Activated naive CD4-positive, alpha-beta T cell treated with anti-CD3 and anti-CD28 coated beads for 36 hours (primary cell): Measurements from ENCODE around the gene SERPING1. TPM values are rescaled to one million over a fixed set of nuclear protein-coding genes. Genes with fewer than 3 reads are reported as not detected.

Experiments used
- CTCF ChIA-PET: fragments of 350-600 bp; sonication (Branson Sonifier 250); formaldehyde crosslinking; loops from one replicate; lab custom pipeline; 2021; ENCODE audit warnings: antibody characterized with exemption; lab: Charles Lee
- DNase-seq: peaks from one replicate; pipeline ENCODE4 v3.0.0-alpha.2; 2020
- H3K27ac Mint-ChIP-seq: one replicate; pipeline ENCODE4 v1.8.0; 2021; ENCODE audit warnings: mild to moderate bottlenecking, mixed read lengths
- H3K27me3 Mint-ChIP-seq: one replicate; pipeline ENCODE4 v1.8.0; 2021; ENCODE audit warnings: low read depth, mixed read lengths
- H3K36me3 Mint-ChIP-seq: one replicate; pipeline ENCODE4 v1.8.0; 2021; ENCODE audit warnings: low read depth, mixed read lengths
- H3K4me1 Mint-ChIP-seq: one replicate; pipeline ENCODE4 v1.8.0; 2021; ENCODE audit warnings: low read depth, mixed read lengths
- H3K4me3 Mint-ChIP-seq: one replicate; pipeline ENCODE4 v1.8.0; 2021; ENCODE audit warnings: mild to moderate bottlenecking, moderate library complexity, mixed read lengths
- H3K9me3 Mint-ChIP-seq: one replicate; pipeline ENCODE4 v1.8.0; 2021; ENCODE audit warnings: mixed read lengths
- intact Hi-C: fragments of 100-400 bp; cut with micrococcal nuclease; formaldehyde crosslinking; loops from one replicate; pipeline ENCODE4 v1.15.1; 2023
- total RNA-seq, 2 experiments: library from RNA; stranded (reverse); gene quantifications; one replicate each; pipeline ENCODE4 v1.2.3, GENCODE V29; 2021

Gene SERPING1
- total RNA-seq: under 1 TPM; 0.17 to 0.43 TPM

DNA sequence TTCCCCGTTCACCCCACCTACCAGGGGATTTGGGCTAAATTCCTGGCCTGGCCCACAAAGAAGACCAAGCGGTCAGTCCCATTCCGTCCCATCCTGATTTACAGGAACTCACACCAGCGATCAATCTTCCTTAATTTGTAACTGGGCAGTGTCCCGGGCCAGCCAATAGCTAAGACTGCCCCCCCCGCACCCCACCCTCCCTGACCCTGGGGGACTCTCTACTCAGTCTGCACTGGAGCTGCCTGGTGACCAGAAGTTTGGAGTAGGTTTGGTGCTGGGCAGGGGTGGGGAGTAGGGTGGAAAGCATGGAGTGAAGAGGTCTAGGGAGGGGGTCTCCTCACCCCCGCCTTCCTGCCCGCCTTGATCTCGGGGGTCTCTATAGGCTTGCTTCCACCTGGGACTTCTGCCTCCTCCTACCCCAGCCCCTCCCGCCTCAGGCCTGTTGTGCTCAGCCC, at the start of gene SERPING1:
Gene SERPING1, plus strand, starts transcription at position 225 of the 455 bp plus-strand sequence. CDS start 586 bp downstream, outside the sequence.
- Mint-ChIP-seq H3K4me1 (peaks cover 3% of the 10 kb centered on the region), H3K36me3 (no peaks in the 10 kb centered on the region), H3K4me3 (no peak within 1 kb of the TSS), H3K9me3 (no peaks in the 10 kb centered on the region), H3K27me3 (peaks cover 17% of the 10 kb centered on the region), H3K27ac (no peak within 1 kb of the TSS)
- DNase-seq: no peak
- CTCF ChIA-PET: no interaction called here
- intact Hi-C loops: no loop called here

DNA sequence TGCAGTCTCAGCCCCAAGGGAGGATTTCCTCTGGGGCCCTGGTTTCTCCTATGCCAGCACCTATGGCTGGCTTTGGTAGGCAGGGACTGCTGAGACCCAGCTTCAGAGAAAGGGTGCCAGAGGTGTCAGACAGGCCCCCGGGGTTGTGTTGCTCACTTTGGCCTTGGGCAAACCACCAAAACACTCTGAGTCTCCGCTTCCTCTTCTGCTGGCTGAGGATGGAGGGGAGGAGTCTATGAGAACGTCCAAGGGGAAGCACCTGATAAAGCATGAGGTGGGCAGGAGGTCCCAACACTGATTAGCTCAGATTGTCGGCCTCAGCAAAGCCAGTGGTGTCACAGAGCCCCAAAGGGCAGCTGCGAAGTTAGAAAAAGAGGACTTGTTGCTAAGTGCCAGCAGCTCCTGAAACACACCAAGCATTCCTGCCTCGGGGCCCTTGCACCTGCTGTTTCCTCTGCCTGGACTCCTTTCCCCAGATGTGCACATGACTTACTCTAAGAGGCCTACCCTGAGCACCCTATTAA, 49.6 kb upstream of the SERPING1 start:
- intact Hi-C loops: no loop called here
- no peak overlapping the region for H3K4me3 Mint-ChIP-seq
- H3K4me1 Mint-ChIP-seq: peaks cover 15% of the 10 kb centered on the region
- DNase-seq: peak; percentile 14
- H3K27ac Mint-ChIP-seq: peak overlapping the region; percentile 50
- no peaks in the 10 kb centered on the region for H3K27me3 Mint-ChIP-seq
- H3K36me3 Mint-ChIP-seq: peaks cover 32% of the 10 kb centered on the region
- H3K9me3 Mint-ChIP-seq: no peaks in the 10 kb centered on the region
- CTCF ChIA-PET: interaction anchor here (0.7 to 1.5 kb wide), 5 partner anchors 13 to 247 kb away, joined by 3 to 4 read pairs (median 3); no protein-coding TSS in a partner anchor

DNA sequence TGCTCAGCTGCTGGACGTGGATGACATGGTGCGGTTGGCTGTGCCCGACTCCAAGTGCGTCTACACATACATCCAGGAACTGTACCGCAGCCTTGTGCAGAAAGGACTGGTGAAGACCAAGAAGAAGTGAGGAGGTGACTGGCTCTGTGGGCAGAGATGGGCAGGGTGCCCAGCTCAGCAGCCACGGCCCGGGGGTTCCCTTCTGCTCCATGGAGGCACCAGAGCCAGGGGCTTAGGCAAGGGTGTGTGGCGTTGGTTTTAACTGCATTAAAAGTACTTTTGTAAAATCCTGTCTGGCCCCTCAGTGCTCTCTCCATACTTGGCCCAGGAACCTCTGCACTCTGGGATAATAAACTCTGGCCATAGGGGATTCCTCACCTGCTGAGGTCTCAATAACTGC, 47.5 kb upstream of the SERPING1 start:
- H3K4me1 Mint-ChIP-seq: peaks cover 15% of the 10 kb centered on the region
- no peaks in the 10 kb centered on the region for H3K9me3 Mint-ChIP-seq
- CTCF ChIA-PET: interaction anchor here (2.3 kb wide), 1 partner anchor 24 kb away, joined by 5 read pairs; no protein-coding TSS in a partner anchor
- no peak for DNase-seq
- H3K36me3 Mint-ChIP-seq: peaks cover 45% of the 10 kb centered on the region
- H3K27ac Mint-ChIP-seq: no peak overlapping the region
- no peaks in the 10 kb centered on the region for H3K27me3 Mint-ChIP-seq
- intact Hi-C loops: no loop called here
- H3K4me3 Mint-ChIP-seq: no peak overlapping the region

DNA sequence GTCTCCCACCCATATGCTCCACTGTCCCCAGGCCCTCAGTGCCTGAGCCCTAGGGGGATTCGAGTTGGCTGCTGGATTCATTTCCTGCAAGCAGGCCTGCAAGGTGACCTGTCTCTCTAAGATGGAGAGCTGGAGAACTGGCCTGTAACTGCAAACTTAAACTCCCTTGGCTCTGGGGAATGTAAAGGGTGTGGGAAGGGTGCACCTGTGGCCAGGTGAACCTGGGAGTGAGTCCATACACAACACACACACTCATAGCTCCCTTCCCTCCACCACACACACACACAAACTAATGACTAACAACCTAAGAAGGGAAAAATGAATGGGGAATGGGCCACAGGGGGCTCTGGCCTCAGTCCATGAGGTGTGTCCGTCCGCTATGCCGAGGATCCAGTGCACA, 45.5 kb upstream of the SERPING1 start:
- H3K36me3 Mint-ChIP-seq: peaks cover 55% of the 10 kb centered on the region
- H3K27me3 Mint-ChIP-seq: no peaks in the 10 kb centered on the region
- no peak overlapping the region for H3K4me3 Mint-ChIP-seq
- H3K27ac Mint-ChIP-seq: no peak overlapping the region
- intact Hi-C loops: no loop called here
- H3K9me3 Mint-ChIP-seq: no peaks in the 10 kb centered on the region
- CTCF ChIA-PET: interaction anchor here (0.5 to 2.3 kb wide), 3 partner anchors 26 to 89 kb away, joined by 3 to 5 read pairs (median 3); no protein-coding TSS in a partner anchor
- no peak for DNase-seq
- H3K4me1 Mint-ChIP-seq: peaks cover 15% of the 10 kb centered on the region

DNA sequence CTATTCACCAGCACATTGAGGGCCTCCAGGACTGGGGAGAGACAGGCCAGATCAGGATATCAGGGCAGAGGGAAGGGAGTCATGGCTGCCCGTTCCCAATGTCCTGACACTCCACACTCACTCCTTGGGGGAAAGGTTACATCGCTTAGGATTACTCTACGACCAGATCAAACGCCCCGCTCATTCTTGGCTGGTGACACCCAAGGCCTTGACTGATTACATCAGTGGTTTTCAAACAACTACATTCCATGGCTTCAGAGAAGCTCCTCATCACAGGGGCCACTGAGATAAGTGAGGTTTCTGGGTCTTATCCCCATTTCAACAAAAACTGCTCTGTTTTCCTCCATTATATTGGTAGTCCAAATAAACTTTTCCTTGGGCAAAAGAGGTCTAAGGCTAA, 45.0 kb upstream of the SERPING1 start:
- CTCF ChIA-PET: interaction anchor here (0.5 to 1.1 kb wide), 2 partner anchors 59 to 89 kb away, joined by 3 read pairs; no protein-coding TSS in a partner anchor
- Mint-ChIP-seq H3K27me3 (no peaks in the 10 kb centered on the region), H3K4me1 (peaks cover 11% of the 10 kb centered on the region), H3K4me3 (no peak overlapping the region), H3K27ac (no peak overlapping the region), H3K9me3 (no peaks in the 10 kb centered on the region), H3K36me3 (peaks cover 56% of the 10 kb centered on the region)
- intact Hi-C loops: no loop called here
- DNase-seq: no peak

DNA sequence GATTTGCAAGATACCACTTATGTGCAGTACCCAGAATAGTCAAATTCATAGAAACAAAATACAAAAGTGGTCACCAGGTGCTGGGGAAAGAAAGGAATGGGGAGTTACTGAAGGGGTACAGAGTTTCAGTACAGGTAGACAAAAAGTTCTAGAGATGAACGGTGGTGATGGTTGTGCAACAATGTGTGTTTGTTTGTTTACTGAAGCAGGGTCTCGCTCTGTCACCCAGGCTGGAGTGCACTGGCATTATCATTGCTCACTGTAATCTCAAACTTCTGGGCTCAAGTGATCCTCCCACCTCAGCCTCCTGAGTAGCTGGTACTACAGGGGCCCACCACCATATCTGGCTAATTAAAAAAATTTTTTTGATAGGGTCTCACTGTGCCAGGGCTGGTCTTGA, 42.1 kb upstream of the SERPING1 start:
- Mint-ChIP-seq H3K27ac (no peak overlapping the region), H3K27me3 (no peaks in the 10 kb centered on the region), H3K9me3 (no peaks in the 10 kb centered on the region), H3K4me1 (no peaks in the 10 kb centered on the region), H3K4me3 (no peak overlapping the region), H3K36me3 (peaks cover 46% of the 10 kb centered on the region)
- no peak for DNase-seq
- intact Hi-C loops: no loop called here
- CTCF ChIA-PET: interaction anchor here (0.6 to 1.9 kb wide), 4 partner anchors 16 to 98 kb away, joined by 3 to 4 read pairs (median 3); no protein-coding TSS in a partner anchor

DNA sequence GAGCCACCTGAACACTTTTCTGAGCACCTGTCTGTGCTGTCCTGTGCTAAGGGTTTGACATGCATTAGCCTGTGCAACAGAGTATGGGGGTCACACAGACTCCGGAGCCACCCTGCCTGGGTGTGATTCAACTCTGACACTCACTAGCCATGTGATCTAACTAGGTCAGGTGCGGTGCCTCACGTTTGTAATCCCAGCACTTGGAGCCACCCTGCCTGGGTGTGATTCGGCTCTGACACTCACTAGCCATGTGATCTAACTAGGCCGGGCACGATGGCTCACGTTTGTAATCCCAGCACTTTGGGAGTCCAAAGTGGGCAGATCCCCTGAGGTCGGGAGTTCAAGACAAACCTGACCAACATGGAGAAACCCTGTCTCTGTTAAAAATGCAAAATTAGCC, 41.4 kb upstream of the SERPING1 start:
- intact Hi-C loops: no loop called here
- no peaks in the 10 kb centered on the region for H3K9me3 Mint-ChIP-seq
- no peak for DNase-seq
- peaks cover 44% of the 10 kb centered on the region for H3K36me3 Mint-ChIP-seq
- no peaks in the 10 kb centered on the region for H3K27me3 Mint-ChIP-seq
- H3K4me3 Mint-ChIP-seq: no peak overlapping the region
- H3K4me1 Mint-ChIP-seq: peaks cover 2% of the 10 kb centered on the region
- H3K27ac Mint-ChIP-seq: no peak overlapping the region
- CTCF ChIA-PET: interaction anchor here (0.6 to 1.9 kb wide), 3 partner anchors 17 to 98 kb away, joined by 3 to 4 read pairs (median 3); no protein-coding TSS in a partner anchor

DNA sequence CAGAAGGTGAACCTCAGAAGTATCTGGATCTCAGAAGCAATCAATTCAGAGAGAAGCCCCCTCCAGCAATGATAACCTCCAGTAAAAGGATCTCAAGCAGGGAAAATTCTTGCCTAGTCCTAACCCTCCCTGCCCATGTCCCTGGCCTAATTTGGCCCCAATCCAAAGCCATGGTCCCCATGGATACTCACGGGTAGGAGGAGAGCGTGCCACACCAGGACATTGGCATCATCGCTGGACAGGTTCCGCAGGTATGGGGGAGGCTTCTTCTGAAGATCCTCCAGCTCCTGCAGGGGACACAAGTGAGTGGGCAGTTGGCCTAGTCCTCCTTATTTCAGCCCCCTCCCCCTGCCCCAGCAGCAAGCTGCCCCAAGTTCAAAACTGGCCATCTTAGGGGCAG, 37.3 kb upstream of the SERPING1 start:
- intact Hi-C loops: no loop called here
- Mint-ChIP-seq H3K4me3 (no peak overlapping the region), H3K4me1 (peaks cover 36% of the 10 kb centered on the region), H3K27ac (no peak overlapping the region), H3K36me3 (peaks cover 25% of the 10 kb centered on the region), H3K9me3 (no peaks in the 10 kb centered on the region), H3K27me3 (no peaks in the 10 kb centered on the region)
- no peak for DNase-seq
- CTCF ChIA-PET: interaction anchor here (1.9 kb wide), 1 partner anchor 8 kb away, joined by 6 read pairs; the partner anchor contains the start of gene UBE2L6

DNA sequence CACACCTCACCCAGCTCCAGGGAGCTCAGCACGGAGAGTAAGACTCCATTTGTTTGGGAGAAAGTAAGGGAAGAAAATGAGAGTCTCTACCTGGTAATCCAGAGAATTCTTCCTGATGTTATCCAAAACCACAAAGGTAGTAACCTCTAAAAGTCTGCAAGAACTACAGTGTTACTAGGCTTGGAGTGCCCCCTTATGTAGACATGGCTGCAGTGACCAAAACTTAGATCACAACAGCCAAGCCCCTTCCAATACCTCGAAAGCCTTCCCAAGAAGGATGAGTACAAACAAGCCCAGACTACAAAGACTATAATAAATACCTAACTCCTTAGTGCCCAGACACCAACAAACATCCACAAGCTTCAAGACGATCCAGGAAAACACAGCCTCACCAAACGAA, 34.9 kb upstream of the SERPING1 start:
- Mint-ChIP-seq H3K4me3 (no peak overlapping the region), H3K36me3 (peaks cover 23% of the 10 kb centered on the region), H3K4me1 (peaks cover 43% of the 10 kb centered on the region)

DNA sequence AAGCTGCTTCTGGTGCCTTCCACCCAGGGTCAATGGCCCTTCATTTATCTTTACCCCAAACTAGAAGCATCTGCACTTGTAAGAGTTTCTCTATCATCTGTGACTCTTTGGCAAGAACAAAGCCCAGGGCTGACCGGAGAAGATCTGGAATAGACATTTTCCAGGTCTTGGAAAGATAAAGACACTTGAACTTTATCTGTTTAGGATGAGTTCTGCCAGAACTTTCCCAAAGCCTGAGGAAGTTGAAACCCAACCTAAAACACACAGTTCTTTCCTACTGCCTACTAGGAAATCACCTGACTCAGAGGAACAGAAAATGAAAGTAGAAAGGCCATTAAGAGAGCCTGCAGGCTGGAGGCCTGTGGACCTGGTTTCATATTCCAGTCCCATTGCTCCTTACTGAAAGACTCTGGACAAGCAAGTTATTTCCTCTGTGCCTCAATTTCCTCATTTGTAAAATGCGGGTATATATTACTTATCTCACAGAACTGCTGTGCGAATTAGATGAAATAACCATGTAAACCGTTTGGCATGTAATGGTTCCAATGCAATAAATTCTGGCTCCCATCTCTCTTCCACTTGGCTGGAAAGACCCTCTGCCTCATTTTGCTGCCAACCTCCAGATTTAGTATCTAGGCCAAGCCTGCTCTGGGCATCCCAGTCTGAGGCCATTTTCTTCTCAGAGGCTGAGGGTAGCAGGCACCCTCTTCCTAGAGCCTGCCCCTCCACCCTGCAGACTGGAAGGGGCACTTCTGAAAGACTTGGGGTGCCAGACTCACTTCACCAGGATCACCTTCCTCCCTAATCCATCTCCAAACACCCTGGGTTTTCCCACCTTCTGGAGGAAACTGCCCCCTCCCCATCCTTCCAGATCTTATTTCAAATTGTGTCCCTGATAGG, 31.2 kb upstream of the SERPING1 start:
- Mint-ChIP-seq H3K4me1 (peaks cover 44% of the 10 kb centered on the region), H3K4me3 (peak overlapping the region; percentile 97)
- intact Hi-C loops: loop anchor here (1.0 to 5.0 kb wide), 11 partner anchors 36 to 1576 kb away; partner anchors contain the start of genes FAM111A, MED19, SELENOH and SSRP1

More for the DNA sequence above, 34.9 kb upstream of the SERPING1 start:
- no peak for DNase-seq
- CTCF ChIA-PET: interaction anchor here (0.6 to 1.2 kb wide), 5 partner anchors 78 to 237 kb away, joined by 3 to 6 read pairs (median 3); no protein-coding TSS in a partner anchor
- no peaks in the 10 kb centered on the region for H3K27me3 Mint-ChIP-seq
- intact Hi-C loops: no loop called here
- H3K9me3 Mint-ChIP-seq: no peaks in the 10 kb centered on the region
- H3K27ac Mint-ChIP-seq: peak overlapping the region; percentile 54

DNA sequence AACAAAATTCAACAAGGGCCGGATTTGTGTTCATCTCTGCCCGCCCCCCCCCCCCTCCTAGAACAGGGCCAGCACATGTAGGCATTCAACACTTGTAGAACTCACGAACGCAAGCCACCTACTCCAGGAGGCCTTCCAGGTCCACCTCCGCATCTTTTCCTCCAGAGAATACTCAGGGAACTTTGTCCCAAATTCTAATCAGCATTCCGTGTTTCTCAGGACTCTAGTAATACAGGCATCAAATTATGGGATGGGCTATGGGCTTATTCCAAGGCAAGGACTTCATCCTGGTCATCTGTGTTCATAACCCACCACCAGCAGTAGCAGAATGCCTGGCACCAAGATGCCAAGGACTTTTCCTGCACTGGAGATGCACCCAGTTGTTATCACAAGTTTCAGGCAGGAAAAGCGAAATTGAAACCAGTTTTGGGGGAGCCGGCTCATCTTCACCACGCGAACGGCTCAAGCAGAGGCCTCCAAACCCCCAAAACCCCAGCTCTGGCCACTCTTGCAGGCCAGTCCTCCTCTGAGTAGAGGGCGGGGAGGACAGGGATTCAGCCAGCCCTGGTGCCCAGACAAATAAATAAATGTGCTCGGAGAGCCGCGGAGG, 30.5 kb upstream of the SERPING1 start:
- peak overlapping the region; percentile 97 for H3K4me3 Mint-ChIP-seq
- H3K9me3 Mint-ChIP-seq: no peaks in the 10 kb centered on the region
- H3K4me1 Mint-ChIP-seq: peaks cover 44% of the 10 kb centered on the region
- H3K27me3 Mint-ChIP-seq: no peaks in the 10 kb centered on the region
- peak; percentile 30 for DNase-seq
- CTCF ChIA-PET: interaction anchor here (0.7 to 9.5 kb wide), 19 partner anchors 12 to 234 kb away, joined by 3 to 258 read pairs (median 4); partner anchors contain the start of gene YPEL4
- H3K27ac Mint-ChIP-seq: peak overlapping the region; percentile 96
- intact Hi-C loops: loop anchor here (1.0 to 5.0 kb wide), 11 partner anchors 37 to 1575 kb away; partner anchors contain the start of genes FAM111A, MED19, SELENOH and SSRP1
- peaks cover 17% of the 10 kb centered on the region for H3K36me3 Mint-ChIP-seq

More for the DNA sequence above, 31.2 kb upstream of the SERPING1 start:
- no peaks in the 10 kb centered on the region for H3K9me3 Mint-ChIP-seq
- peak; percentile 41 for DNase-seq
- CTCF ChIA-PET: interaction anchor here (1.0 to 9.5 kb wide), 5 partner anchors 72 to 108 kb away, joined by 3 to 258 read pairs (median 4); no protein-coding TSS in a partner anchor
- peak overlapping the region; percentile 96 for H3K27ac Mint-ChIP-seq
- no peaks in the 10 kb centered on the region for H3K27me3 Mint-ChIP-seq
- peaks cover 19% of the 10 kb centered on the region for H3K36me3 Mint-ChIP-seq
